Stimulated activated CD4-positive, alpha-beta T cell treated with anti-CD3 and anti-CD28 coated beads, Interleukin-15, amount 100 ng/mL, for 48 hours (primary cell): ENCODE data around the gene DDX54.
"Not testable (repeated sequence)": the region's sequence is repeated elsewhere in the genome, so short reads cannot be mapped to it uniquely, and the experiment has no call there.

Experiments used
- DNase-seq, 2 donors: peaks; one replicate each; pipeline ENCODE4 v3.0.0-alpha.2; 2020; ENCODE audit warnings: low read depth in 2 of 2

DDX54 gene

GRCh38 chr12:113220593-113221180, 35.4 kb upstream of the DDX54 start:
- no peak for DNase-seq

- no peak for DNase-seq
Observed at GRCh38 chr12:113216027-113216426, 30.7 kb upstream of the DDX54 start.

DNA sequence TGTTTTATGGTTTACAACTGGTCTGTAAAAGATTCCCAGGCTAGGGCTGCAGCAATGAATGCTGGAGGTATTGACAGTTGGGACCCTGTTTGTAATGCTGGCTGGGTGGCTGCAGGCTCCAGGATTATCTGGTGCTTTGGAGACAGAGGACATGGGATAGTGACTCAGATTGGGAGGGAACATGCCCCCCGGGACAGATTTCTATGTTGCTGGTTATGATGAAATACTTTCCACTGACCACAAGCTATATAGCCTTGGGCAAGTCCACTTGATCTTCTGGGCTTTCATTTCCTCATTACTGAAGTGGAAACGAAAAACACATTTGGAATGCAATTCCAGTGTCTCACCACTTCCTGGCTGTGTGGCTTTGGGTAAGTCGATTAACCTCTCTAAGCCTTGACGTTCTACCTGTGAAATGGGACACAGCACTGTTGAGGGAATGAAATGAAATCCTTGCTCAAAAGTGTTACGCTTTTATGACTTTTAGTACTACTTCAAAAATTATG, 29.7 kb upstream of the DDX54 start:
- no peak for DNase-seq

- no peak for DNase-seq
Observed at GRCh38 chr12:113211160-113211559, 25.9 kb upstream of the DDX54 start.

- DNase-seq = peak in 1 of 2 donors; percentile 44
Observed at GRCh38 chr12:113208041-113208934, 23.0 kb upstream of the DDX54 start.

DNA sequence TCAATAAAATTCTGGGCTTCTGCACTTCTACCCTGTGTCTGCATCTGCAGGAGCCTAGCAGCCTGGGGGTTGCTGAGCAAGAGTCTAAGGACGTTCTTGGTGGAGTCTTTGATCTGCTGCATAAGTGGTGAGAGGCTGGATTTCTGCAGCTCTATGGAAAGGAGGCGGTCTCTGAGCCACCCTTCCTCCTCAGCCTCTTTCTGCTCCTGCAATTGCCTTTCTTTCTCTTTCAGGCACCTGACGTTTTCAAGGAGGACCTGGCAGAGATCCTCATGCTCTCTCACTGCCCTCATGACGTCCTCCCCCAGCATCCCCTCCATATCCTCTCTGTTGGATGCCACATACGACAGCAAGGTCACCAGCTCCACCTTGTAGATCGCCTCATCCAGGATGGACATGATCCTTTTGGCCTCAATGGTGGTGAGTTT, 22.3 kb upstream of the DDX54 start:
- no peak for DNase-seq

GRCh38 chr12:113206802-113207201, 21.5 kb upstream of the DDX54 start:
- not testable (repeated sequence) for DNase-seq

DNA sequence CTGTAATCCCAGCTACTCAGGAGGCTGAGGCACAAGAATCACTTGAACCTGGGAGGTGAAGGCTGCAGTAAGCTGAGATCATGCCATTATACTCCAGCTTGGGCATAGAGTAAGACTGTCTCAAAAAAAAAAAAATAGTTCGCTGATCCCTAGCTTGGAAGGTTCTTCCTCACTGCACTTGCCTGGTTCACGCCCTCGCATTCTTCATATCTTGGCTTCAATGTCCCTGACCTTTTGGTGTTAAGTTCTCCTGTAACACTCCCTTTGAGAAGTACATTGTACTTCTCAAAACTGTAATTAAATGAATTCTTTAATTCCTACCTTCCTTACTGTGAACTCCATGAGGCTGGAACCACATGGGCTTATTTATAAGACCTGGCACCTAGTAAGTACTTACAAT, 19.5 kb upstream of the DDX54 start:
- DNase-seq = no peak

GRCh38 chr12:113203852-113204760, 18.8 kb upstream of the DDX54 start:
- DNase-seq = no peak

DNA sequence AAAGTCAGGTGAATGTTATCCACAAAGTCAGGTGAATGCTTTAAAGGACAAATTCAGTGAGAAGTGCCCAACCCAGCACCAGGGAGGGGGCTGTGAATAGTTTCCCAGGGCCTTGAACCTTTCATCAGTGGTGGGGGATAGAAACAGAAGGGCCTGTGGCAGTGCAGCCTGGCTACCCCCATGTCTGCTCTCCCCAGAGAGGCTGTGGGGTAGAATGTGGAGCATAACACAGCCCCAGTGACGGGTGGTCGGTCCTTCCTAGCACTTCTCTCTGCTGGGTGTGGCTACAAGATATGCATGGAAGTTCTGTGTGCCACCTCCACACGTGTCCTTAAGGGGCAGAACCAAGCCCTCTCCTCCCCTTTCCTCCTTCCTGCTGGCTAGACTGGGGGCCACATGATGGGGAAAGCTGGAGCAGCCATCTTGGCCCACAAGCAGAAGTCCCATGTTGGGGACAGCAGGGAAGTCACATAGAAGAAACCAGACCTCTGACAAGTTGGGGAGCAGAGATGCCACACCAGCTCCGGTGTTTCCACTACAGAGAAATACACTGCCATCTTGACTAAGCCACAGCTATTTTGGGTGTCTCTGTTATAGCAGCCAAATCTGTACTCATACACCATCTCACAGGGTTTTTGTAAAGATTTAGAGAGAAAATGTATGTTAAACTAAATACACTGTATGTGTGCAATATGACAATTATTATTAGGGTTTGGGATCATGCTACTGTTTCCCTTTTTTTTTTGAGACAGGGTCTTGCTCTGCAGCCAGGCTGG, 17.2 kb upstream of the DDX54 start:
- no peak for DNase-seq

DNA sequence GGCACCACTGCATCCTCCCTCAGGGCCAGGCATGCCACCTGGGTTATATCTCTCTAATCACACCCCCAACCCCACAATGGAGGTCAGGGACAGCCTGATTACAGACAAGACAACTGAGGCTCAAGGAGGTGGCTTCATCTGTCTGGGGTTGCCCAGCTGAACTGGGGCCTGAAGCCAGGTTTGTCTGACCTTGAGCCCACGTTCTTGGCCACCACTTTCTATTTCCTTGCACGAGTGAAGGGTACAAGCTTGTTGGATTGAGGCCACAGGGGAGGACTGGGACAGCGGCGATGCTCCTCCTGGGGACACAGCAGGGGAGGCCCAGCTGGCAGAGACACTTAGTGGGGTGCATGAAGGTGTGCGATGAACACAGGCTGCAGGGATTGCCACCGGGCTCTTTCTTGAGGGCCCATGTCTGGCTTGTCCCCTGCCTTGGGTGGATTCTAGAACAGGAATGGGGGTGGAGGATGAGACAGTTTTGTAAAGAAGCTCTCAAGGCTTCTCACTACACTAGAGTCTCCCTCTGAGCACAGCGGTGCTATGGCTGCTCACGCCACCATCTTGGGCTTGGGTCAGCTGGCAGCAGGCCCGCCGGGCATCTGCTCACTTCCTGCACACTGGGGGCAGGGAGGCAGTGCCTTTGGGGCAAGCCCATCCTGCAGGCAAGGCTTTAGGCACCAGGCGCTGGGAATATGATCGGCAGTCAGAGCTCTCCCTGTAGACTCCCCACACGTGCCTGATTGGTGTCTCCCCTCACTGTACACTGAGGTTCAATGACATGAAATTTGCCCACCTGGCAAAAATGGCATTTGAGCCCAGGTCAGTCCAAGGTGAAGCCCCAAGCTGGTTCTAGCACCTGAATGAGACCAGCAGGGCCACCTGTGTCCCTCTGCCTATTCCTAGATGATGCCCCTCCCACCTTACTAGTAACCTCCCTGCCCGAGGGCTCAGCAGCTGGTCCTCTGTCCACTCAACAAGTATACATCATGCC, 16.2 kb upstream of the DDX54 start:
- DNase-seq = no peak

DNA sequence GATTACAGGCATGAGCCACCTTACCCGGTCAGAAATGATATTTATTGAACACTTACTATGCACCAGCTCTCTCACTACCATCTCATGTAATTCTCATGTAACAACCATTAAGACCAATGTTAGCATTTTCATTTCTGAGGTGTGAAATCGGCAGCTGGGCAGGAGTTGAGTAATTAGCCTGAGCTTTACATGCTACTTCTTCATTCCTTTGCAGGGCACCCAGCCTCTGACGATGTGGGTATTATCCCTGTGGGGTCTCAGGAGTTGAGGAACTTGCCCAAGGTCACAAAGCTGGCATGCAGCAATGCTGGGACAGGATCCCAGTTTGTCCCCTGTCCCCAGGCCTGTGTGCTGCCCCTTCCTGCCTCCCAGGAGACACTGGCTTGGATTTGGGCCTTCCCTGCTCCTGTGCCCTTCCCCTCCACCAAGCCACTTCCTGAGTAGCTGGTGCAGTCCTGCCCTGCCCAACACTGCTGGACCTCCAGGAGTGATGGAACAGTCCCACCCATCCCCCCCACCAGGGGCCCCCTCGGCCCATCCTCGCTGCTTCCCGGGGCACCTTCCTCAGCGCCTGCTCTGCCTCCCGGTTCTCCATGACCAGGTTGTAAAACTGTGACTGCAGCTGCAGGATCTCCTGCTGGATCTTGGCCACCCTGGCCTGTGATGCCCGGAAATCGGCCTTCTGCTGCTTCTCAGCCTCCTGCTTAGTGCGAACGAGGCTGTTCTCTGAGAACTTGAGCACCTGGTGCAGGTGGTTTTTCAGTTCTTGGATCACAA, 14.9 kb upstream of the DDX54 start:
- no peak for DNase-seq

- no peak for DNase-seq
Observed at GRCh38 chr12:113198296-113198695, 13.0 kb upstream of the DDX54 start.

DNA sequence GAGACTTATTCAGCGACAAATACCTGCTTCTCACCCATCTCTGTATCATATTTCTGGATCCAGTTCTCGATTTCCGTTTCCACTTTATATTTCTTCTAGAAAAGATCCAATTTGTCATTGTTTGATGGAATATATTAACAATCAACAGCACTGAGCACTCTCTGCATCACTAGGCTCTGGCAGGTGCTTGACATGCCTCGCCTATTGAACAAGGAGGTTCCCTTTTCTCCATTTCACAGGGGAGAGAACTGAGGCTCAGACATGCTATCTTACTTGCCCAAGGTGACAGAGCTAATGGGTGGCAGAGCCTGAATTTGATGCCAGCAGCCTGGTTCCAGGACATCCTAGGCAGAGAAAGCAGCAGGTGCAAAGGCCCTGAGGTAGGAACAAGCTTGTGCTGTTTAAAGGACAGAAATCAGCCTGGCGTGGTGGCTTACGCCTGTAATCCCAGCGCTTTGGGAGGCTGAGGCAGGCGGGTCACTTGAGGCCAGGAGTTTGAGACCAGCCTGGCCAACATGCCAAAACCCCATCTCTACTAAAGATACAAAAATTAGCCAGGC, 12.3 kb upstream of the DDX54 start:
- DNase-seq = no peak

GRCh38 chr12:113196990-113197389, 11.7 kb upstream of the DDX54 start:
- DNase-seq = peak; percentile 24 to 47

- no peak for DNase-seq
Observed at GRCh38 chr12:113196582-113196981, 11.3 kb upstream of the DDX54 start.

DNA sequence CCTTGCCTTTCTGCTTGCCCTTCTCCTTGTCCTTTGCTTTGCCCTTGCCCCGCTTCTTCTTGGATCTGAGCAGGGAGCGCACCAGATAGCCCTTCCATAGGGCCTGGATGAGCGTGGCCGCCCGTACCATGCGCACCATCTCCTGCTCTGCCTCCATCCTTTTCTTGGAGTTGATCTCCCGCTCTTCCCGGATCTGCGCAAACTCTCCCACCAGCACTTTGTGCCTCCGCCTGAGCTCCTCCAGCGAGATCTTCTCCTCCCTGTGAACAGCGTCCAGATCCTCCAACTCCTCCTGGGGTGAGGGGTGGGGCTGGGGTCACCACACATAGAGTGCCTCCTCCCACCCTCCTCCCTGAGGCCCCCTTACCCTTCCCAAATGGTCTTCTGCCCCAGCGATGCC, 10.3 kb upstream of the DDX54 start:
- DNase-seq = no peak

GRCh38 chr12:113194971-113195391, 9.7 kb upstream of the DDX54 start:
- DNase-seq = no peak

DNA sequence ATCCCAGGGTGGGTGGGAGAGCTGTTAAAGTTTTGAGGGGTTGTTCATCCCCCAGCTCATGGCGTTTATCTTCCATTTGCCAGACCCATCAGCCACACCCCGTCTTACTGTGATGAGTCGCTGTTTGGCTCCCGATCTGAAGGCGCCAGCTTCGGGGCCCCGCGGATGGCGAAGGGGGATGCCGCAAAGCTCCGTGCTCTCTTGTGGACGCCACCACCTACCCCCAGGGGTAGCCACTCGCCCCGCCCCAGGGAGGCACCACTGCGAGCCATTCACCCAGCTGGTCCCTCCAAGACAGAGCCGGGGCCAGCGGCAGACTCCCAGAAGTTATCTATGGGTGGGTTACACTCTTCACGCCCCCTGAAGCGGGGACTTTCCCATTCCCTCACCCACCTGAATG, 5.9 kb upstream of the DDX54 start:
- DNase-seq = no peak
